Nephron (organoid): ENCODE results near the gene PITPNC1.

Experiments
- H3K27ac Mint-ChIP-seq, 3 experiments: 2 replicates each; pipeline ENCODE4 v1.8.0; 2020; ENCODE audit warnings: mixed read lengths in 3 of 3, mild to moderate bottlenecking in 2 of 3, moderate library complexity in 1 of 3
- H3K27me3 Mint-ChIP-seq: 2 replicates; pipeline ENCODE4 v1.8.0; 2021; ENCODE audit warnings: low read depth, mild to moderate bottlenecking, moderate library complexity, mixed read lengths
- H3K36me3 Mint-ChIP-seq: 2 replicates; pipeline ENCODE4 v1.8.0; 2020; ENCODE audit warnings: low read depth, mixed read lengths
- H3K4me1 Mint-ChIP-seq: 2 replicates; pipeline ENCODE4 v1.8.0; 2020; ENCODE audit warnings: mixed read lengths
- H3K4me3 Mint-ChIP-seq, 3 experiments: 2 replicates each; pipeline ENCODE4 v1.8.0; 2020; ENCODE audit warnings: mild to moderate bottlenecking in 3 of 3, mixed read lengths in 3 of 3, moderate library complexity in 2 of 3
- H3K9me3 Mint-ChIP-seq: 2 replicates; pipeline ENCODE4 v1.8.0; 2020; ENCODE audit warnings: mixed read lengths
- TF ChIP-seq, protein P1 (sequence below), 3 experiments: fragments of 200-600 bp; sonication (generic); IDR thresholded peaks; one replicate each; pipeline ENCODE4 v1.5.0; 2021; ENCODE audit warnings: antibody characterized with exemption in 3 of 3; ENCODE audit not compliant: unreplicated experiment in 3 of 3

Gene PITPNC1

DNA sequence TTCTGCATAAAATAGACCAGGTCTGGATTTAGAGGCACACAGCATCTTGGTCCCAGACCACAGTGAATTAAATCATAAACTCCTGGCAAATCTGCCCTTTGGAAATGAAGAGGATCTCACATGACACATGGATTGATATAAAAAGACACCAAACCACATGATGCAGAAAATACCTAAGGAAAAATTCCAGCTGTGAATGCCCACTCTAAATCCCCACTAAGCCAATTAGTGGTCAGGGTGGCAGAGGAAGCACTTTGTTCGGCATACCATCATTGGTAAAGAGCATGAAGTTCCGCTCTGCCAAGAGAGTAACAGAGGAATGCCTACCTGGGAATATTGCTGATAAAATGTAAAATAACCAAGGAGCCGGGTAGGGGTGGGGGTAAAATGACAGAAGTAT is 308.3 kb downstream of the PITPNC1 start:
- Mint-ChIP-seq H3K9me3 (no peaks in the 10 kb centered on the region), H3K27me3 (no peaks in the 10 kb centered on the region), H3K27ac (no peak overlapping the region), H3K4me1 (no peaks in the 10 kb centered on the region), H3K36me3 (no peaks in the 10 kb centered on the region), H3K4me3 (no peak overlapping the region)
- TF ChIP-seq, protein P1, sequence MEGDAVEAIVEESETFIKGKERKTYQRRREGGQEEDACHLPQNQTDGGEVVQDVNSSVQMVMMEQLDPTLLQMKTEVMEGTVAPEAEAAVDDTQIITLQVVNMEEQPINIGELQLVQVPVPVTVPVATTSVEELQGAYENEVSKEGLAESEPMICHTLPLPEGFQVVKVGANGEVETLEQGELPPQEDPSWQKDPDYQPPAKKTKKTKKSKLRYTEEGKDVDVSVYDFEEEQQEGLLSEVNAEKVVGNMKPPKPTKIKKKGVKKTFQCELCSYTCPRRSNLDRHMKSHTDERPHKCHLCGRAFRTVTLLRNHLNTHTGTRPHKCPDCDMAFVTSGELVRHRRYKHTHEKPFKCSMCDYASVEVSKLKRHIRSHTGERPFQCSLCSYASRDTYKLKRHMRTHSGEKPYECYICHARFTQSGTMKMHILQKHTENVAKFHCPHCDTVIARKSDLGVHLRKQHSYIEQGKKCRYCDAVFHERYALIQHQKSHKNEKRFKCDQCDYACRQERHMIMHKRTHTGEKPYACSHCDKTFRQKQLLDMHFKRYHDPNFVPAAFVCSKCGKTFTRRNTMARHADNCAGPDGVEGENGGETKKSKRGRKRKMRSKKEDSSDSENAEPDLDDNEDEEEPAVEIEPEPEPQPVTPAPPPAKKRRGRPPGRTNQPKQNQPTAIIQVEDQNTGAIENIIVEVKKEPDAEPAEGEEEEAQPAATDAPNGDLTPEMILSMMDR (IDR thresholded peaks at IDR 0.05; ENCODE audit: unreplicated experiment in 3 of 3), result no peak

DNA sequence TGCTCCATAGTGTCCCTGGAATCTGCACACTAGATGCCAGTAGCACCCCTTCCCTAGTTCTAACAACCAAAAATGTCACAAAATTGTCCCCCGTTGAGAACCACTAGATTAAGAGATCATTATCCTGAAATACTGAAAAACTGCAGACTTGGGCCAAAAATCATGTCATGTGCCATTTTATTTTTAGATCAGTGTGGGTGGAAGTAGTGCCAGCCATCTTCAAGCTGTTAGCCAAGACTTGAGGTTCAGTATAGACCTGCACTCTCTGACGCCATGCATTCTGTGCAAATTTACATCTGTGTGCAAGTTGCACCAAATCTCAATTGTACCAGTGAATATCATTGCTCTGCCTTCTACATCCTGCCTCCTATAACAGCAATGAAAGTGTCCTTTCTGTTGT is 309.2 kb downstream of the PITPNC1 start:
- no peak overlapping the region for H3K4me3 Mint-ChIP-seq
- H3K27me3 Mint-ChIP-seq, result no peaks in the 10 kb centered on the region
- TF ChIP-seq, protein P1 (IDR thresholded peaks at IDR 0.05; ENCODE audit: unreplicated experiment in 3 of 3), result no peak
- no peaks in the 10 kb centered on the region for H3K4me1 Mint-ChIP-seq
- H3K27ac Mint-ChIP-seq, result no peak overlapping the region
- no peaks in the 10 kb centered on the region for H3K9me3 Mint-ChIP-seq
- no peaks in the 10 kb centered on the region for H3K36me3 Mint-ChIP-seq

DNA sequence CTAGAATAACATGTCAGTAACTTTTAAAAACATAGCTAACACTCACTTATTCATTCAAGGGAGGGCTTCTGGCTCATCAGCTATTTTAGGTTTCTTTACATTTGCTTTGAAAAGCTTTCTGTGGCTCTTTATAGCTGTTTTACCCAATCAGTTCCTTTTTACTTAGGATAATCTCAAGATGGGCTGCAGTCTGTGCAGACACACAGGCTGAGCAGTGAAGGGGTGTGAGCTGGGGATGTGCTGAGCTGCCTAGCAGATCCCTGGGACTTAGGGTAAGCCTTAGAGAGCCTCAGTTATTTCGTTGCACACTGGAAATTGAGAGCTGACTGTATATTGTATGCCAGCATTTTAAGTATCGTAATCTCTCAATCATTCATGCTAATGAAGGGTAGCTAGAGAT is 310.4 kb downstream of the PITPNC1 start:
- Mint-ChIP-seq H3K4me1 (no peaks in the 10 kb centered on the region), H3K27me3 (no peaks in the 10 kb centered on the region), H3K9me3 (no peaks in the 10 kb centered on the region), H3K27ac (no peak overlapping the region), H3K36me3 (peaks cover under 1% of the 10 kb centered on the region), H3K4me3 (no peak overlapping the region)
- TF ChIP-seq, protein P1 (IDR thresholded peaks at IDR 0.05; ENCODE audit: unreplicated experiment in 3 of 3), result no peak

DNA sequence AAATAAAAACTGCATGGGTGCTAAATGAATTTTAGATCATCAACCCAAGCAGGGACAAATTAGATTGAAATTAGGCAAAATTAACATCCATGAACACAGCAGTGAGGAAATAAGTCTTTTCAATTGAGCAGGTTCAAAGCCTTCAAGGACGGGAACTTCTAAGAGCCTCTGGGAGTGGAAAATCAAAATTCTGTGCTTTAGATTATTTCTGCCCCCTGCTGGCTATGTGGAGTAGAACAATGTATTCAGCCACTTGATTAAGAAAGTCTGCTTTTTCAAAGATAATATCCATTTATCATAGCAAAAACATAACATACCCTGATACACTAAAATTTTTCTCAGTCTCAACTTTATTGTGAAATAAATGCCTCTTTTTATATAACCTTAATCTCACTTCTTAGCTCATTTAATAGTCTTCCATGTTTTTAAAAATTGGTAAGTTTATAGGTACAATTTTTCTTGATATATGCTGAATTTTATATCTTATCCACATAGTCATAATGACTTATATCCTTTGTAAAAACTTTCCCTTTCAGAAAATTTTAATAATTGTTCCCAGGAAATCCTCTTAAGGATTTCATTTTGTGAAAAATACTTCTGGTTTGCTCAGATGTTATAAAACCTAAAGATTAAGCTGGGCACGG is 312.6 kb downstream of the PITPNC1 start:
- no peak overlapping the region for H3K4me3 Mint-ChIP-seq
- no peak overlapping the region for H3K27ac Mint-ChIP-seq
- no peaks in the 10 kb centered on the region for H3K9me3 Mint-ChIP-seq
- TF ChIP-seq, protein P1 (IDR thresholded peaks at IDR 0.05; ENCODE audit: unreplicated experiment in 3 of 3), result peak; percentile 74 to 81 (median 74)
- no peaks in the 10 kb centered on the region for H3K27me3 Mint-ChIP-seq
- H3K4me1 Mint-ChIP-seq, result no peaks in the 10 kb centered on the region
- H3K36me3 Mint-ChIP-seq, result peaks cover 11% of the 10 kb centered on the region

DNA sequence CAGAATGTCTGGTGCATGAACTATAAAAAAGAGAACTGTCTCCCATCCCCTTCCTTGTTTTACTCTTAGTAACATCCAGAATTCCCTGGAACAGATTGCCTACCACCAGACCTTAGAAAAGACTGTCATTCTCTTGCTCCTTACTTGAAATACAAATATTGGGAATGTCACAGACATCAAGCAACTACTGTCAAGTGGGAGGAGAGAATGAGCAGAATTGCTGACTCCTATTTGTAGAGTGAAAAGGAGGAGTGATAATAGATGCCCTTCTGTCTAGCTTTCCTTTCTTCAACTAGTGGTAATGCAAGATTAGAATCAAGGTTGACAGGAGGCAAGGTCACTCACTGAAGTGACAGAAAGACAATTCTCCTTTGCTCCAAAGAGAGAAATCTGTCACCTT is 316.7 kb downstream of the PITPNC1 start:
- Mint-ChIP-seq H3K4me1 (no peaks in the 10 kb centered on the region), H3K27me3 (peaks cover 3% of the 10 kb centered on the region), H3K9me3 (no peaks in the 10 kb centered on the region), H3K4me3 (no peak overlapping the region), H3K27ac (no peak overlapping the region), H3K36me3 (peaks cover 11% of the 10 kb centered on the region)
- TF ChIP-seq, protein P1 (IDR thresholded peaks at IDR 0.05; ENCODE audit: unreplicated experiment in 3 of 3), result no peak

DNA sequence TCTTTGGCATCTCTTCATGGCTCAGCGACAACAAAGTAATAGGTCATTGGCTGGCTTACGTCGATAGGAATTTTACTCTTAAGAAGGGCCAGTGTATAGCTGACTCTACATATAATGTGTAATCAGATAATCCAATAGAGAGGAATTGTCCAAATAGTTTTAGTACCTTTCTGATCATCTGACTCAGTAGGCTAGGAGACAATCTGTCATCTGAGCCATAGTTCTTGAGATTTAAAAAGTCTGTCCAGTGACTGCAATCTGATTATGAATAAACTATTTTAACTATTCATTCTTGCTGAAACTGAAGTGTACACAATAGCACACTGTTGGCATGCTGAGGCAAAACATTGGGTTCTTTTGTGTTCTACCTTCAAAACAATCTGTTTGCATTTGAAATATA is 319.3 kb downstream of the PITPNC1 start:
- Mint-ChIP-seq H3K27me3 (peaks cover 3% of the 10 kb centered on the region), H3K27ac (no peak overlapping the region), H3K4me1 (no peaks in the 10 kb centered on the region), H3K4me3 (no peak overlapping the region), H3K36me3 (peaks cover 11% of the 10 kb centered on the region), H3K9me3 (no peaks in the 10 kb centered on the region)
- TF ChIP-seq, protein P1 (IDR thresholded peaks at IDR 0.05; ENCODE audit: unreplicated experiment in 3 of 3), result no peak
